ENCODE data around the gene TEX9.

TEX9 gene

DNA sequence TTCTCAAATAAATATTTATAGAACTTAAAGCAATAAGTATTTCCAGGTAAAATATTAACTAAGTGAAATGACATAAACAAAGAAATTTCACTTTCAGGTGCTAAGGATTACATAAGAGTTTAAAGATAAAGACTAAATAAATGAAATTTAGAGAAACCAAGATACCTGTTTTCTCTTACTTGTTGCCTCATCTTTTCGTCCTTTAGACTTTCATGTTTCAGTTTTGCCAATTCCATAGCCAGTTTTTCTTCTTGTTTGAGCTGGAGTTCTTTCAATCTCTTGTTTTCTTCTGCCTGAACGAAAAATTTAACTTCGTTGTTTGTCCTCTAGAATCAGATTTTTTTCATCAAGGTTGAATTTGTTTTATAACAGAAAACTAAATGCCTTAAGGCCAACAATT lies 91.0 kb downstream of the TEX9 start:
- H3K27ac ChIP-seq, result no peak overlapping the region
- TF ChIP-seq, protein P1, sequence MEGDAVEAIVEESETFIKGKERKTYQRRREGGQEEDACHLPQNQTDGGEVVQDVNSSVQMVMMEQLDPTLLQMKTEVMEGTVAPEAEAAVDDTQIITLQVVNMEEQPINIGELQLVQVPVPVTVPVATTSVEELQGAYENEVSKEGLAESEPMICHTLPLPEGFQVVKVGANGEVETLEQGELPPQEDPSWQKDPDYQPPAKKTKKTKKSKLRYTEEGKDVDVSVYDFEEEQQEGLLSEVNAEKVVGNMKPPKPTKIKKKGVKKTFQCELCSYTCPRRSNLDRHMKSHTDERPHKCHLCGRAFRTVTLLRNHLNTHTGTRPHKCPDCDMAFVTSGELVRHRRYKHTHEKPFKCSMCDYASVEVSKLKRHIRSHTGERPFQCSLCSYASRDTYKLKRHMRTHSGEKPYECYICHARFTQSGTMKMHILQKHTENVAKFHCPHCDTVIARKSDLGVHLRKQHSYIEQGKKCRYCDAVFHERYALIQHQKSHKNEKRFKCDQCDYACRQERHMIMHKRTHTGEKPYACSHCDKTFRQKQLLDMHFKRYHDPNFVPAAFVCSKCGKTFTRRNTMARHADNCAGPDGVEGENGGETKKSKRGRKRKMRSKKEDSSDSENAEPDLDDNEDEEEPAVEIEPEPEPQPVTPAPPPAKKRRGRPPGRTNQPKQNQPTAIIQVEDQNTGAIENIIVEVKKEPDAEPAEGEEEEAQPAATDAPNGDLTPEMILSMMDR (conservative IDR thresholded peaks at IDR 0.05), result no peak

- TF ChIP-seq, protein P1 (conservative IDR thresholded peaks at IDR 0.05), result no peak
- H3K27ac ChIP-seq, result no peak overlapping the region
Measured at GRCh38 chr15:56459096-56459495, 93.9 kb downstream of the TEX9 start.

- TF ChIP-seq, protein P1 (conservative IDR thresholded peaks at IDR 0.05), result no peak
- no peak overlapping the region for H3K27ac ChIP-seq
Measured at GRCh38 chr15:56460071-56460470, 94.8 kb downstream of the TEX9 start.

GRCh38 chr15:56460947-56461346 lies 95.7 kb downstream of the TEX9 start:
- TF ChIP-seq, protein P1 (conservative IDR thresholded peaks at IDR 0.05), result no peak
- no peak overlapping the region for H3K27ac ChIP-seq

GRCh38 chr15:56464893-56465520 lies 99.8 kb downstream of the TEX9 start, which contains the start of gene MNS1:
Gene MNS1, minus strand, starts transcription at chr15:56465137. Its CDS starts 165 bp downstream, at chr15:56464972.
- TF ChIP-seq, protein P1 (conservative IDR thresholded peaks at IDR 0.05), result no peak
- H3K27ac ChIP-seq, result peak within 1 kb of the TSS; percentile 25; the same call in 1 of the 2 replicates

DNA sequence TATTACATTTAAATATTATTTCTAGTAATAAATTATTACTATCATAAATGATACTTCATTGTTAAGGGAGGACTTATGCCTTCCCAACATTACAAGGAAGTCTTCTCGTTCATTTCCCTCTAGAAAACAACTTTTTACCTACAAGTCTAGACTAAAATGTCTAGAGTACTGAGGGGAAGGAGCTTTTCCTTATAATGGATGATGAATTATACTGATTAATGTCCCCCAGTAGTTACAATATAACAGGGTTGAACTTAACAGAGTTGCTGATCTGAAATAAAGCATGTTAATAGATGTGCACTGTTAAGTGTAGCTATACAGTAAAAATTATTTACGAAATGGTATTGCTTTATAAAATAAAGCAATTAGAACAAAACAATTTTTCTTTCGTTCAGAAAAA lies 102.4 kb downstream of the TEX9 start:
- no peak overlapping the region for H3K27ac ChIP-seq
- TF ChIP-seq, protein P1 (conservative IDR thresholded peaks at IDR 0.05), result no peak

DNA sequence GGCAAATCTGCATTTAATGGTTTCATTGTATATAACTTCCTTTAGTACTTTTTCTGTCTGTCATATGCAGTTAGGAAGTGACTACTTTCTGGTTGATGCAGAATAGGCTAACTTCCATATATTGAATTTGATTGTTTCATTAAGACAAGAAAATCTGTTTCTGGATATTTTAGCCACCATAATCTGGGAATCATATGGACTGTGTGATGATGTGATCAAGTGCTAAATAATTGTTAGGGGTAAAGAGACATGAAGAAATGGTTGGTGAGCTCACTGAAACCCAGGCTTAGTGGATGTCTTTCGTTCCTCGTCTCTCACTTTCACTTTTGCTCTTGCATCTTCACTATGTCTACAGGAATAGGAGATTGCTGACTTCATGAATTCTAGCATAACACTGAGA lies 103.2 kb downstream of the TEX9 start:
- no peak overlapping the region for H3K27ac ChIP-seq
- TF ChIP-seq, protein P1 (conservative IDR thresholded peaks at IDR 0.05), result no peak
